HepG2 (cell line): ENCODE results near the gene ZBTB21. TPM values are rescaled to one million over a fixed set of nuclear protein-coding genes. Genes with fewer than 3 reads are reported as not detected.
A peak's percentile ranks its signal among the peaks of the same experiment; 100 is the strongest.

ENCODE experiments used
- ARID4A ChIP-seq: sonication (generic); formaldehyde crosslinking; IDR thresholded peaks from 2 replicates; pipeline ENCODE4 v1.5.0; 2020; ENCODE audit warnings: mild to moderate bottlenecking, missing genetic modification reagents, borderline replicate concordance
- ATF5 ChIP-seq: sonication (generic); formaldehyde crosslinking; IDR thresholded peaks from 2 replicates; pipeline ENCODE4 v1.4.0; 2020; ENCODE audit warnings: mild to moderate bottlenecking, low read depth, missing genetic modification reagents
- BCL6 ChIP-seq: IDR thresholded peaks from 2 replicates; pipeline ENCODE4 v1.6.1; 2016; ENCODE audit warnings: missing genetic modification reagents, missing compliant biosample characterization
- CHCHD3 ChIP-seq: sonication (generic); formaldehyde crosslinking; IDR thresholded peaks from 2 replicates; pipeline ENCODE4 v1.8.0; 2022; ENCODE audit warnings: mild to moderate bottlenecking, missing genetic modification reagents, moderate library complexity
- DR1 ChIP-seq: sonication (generic); formaldehyde crosslinking; IDR thresholded peaks from 2 replicates; pipeline ENCODE4 v1.8.0; 2021; ENCODE audit warnings: mild to moderate bottlenecking, missing genetic modification reagents, inconsistent platforms
- GMEB2 ChIP-seq: IDR thresholded peaks from 2 replicates; pipeline ENCODE4 v1.6.1; 2016; ENCODE audit warnings: missing biosample characterization, missing genetic modification reagents, low read depth
- HMGXB4 ChIP-seq, 2 experiments: sonication (generic) in 1 of 2; formaldehyde crosslinking in 1 of 2; IDR thresholded peaks; 2 replicates each; pipeline versions ENCODE4 v1.4.0 to v1.6.1; 2018 to 2020; ENCODE audit warnings: missing genetic modification reagents in 2 of 2, borderline replicate concordance in 1 of 2, low read depth in 1 of 2, mild to moderate bottlenecking in 1 of 2, missing biosample characterization in 1 of 2
- MIXL1 ChIP-seq: IDR thresholded peaks from 2 replicates; pipeline ENCODE4 v1.6.1; 2016
- NFKBIZ ChIP-seq: IDR thresholded peaks from 2 replicates; pipeline ENCODE4 v1.6.1; 2018; ENCODE audit warnings: missing genetic modification reagents, missing compliant biosample characterization
- SALL1 ChIP-seq: sonication (generic); formaldehyde crosslinking; IDR thresholded peaks from 2 replicates; pipeline ENCODE4 v1.8.0; 2022; ENCODE audit warnings: mild to moderate bottlenecking, missing genetic modification reagents
- SCMH1 ChIP-seq: sonication (generic); formaldehyde crosslinking; IDR thresholded peaks from 2 replicates; pipeline ENCODE4 v1.9.0; 2021; ENCODE audit warnings: missing genetic modification reagents, mild to moderate bottlenecking, borderline replicate concordance
- SIX4 ChIP-seq: sonication (generic); formaldehyde crosslinking; IDR thresholded peaks from 2 replicates; pipeline ENCODE4 v1.4.0; 2020; ENCODE audit warnings: missing genetic modification reagents
- SMAD1 ChIP-seq: sonication (generic); formaldehyde crosslinking; IDR thresholded peaks from 2 replicates; pipeline ENCODE4 v1.4.0; 2020; ENCODE audit warnings: missing genetic modification reagents, low read depth, mild to moderate bottlenecking, borderline replicate concordance
- SRY ChIP-seq: sonication (generic); formaldehyde crosslinking; IDR thresholded peaks from 2 replicates; pipeline ENCODE4 v1.8.0; 2022; ENCODE audit warnings: mild to moderate bottlenecking, missing genetic modification reagents
- ZNF556 ChIP-seq: sonication (generic); formaldehyde crosslinking; IDR thresholded peaks from 2 replicates; pipeline ENCODE4 v1.4.0; 2020; ENCODE audit warnings: mild to moderate bottlenecking, missing genetic modification reagents, borderline replicate concordance
- ZNF569 ChIP-seq: sonication (generic); formaldehyde crosslinking; IDR thresholded peaks from 2 replicates; pipeline ENCODE4 v1.5.0; 2020; ENCODE audit warnings: mild to moderate bottlenecking, missing genetic modification reagents, moderate library complexity, borderline replicate concordance
- polyA plus RNA-seq, 8 experiments: library from polyadenylated mRNA; depleted of rRNA in 3 of 8; stranded (reverse) in 7 of 8; unstranded in 1 of 8; fragments of >200 nt; fragmentation: Illumina TruSeq in 4 of 8; extraction: Trizol in 4 of 8; gene quantifications; 2 replicates each; pipeline versions ENCODE4 v1.2.1 to v1.2.3, GENCODE V29; 2011 to 2016; ENCODE audit warnings: low read depth in 4 of 8, missing spikeins in 1 of 8, mixed read lengths in 1 of 8; ENCODE audit not compliant: insufficient read depth in 1 of 8
- total RNA-seq, 5 experiments: library from RNA; depleted of rRNA; stranded (reverse); fragments of >200 nt; fragmentation: Illumina TruSeq; extraction: Trizol; gene quantifications; 2 replicates each; pipeline ENCODE4 v1.2.3, GENCODE V29; 2016; ENCODE audit warnings: low read depth in 1 of 5
- TF ChIP-seq, protein P1 (sequence below): IDR thresholded peaks from 2 replicates; pipeline ENCODE4 v1.6.1; 2016; ENCODE audit warnings: mild to moderate bottlenecking, missing biosample characterization, missing genetic modification reagents

Gene ZBTB21
- total and polyA plus RNA-seq, 2 of the 13 experiments (the other 11 are each of a cell fraction or from before 2014, with no cell fraction given): 4.5 to 6.1 TPM

DNA sequence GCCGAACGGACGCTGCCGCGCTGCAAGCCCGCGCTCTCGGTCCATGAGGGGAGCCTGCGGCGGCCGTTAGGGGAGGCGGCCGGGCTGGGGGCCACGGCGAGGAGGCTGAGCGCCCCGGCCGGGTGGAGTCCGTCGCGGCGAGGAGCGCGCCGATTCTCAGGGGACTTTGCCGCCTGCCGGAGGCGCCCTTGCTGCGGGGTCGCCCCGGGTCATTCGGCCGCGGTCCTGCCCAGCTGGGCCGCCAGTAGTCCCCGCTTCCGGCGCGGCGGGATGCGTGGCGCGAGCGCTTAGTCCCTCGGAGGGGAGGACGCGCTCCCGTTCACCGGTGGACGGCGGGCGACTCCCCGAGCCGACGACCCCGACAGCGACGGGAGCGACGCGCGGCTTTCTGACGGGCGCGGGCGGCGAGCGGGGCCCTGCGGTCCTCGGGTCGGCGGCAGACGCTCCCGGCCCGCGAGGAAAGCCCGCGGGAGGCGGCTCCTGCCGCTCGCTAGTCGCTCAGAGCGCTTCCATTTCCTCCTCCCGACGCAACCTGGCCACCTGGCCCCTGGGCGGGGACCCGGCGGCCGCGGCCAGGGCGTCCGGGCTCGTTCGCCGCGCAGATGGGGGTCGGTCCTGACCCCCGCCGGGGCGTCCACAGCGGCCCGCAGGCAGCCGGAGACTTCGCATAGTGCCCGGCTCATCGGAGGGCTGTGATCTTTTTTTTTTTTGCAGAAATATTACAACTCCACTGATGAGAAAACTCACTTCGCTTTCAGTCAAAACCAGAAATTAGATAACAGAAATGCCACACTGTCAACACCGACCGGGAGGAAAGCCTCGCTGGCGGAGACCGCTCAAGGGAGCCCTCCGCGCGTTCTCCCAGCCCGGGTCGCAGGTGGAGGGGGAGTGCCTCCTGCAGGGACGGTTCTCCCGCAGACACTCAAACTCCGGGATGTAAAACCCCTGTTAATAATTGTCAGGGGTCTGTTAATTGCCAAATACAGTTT lies 641 bp upstream of the ZBTB21 start (continued):
- TF ChIP-seq ARID4A (CRISPR knock-in tag) (peak; percentile 74), SRY (no peak), GMEB2 (CRISPR knock-in tag) (no peak), ATF5 (no peak), ZNF569 (CRISPR knock-in tag) (no peak), SMAD1 (CRISPR knock-in tag) (no peak), SALL1 (CRISPR knock-in tag) (peak; percentile 7), DR1 (peak; percentile 21; the same call in 1 of the 2 replicates), MIXL1 (no peak), BCL6 (CRISPR knock-in tag) (no peak), NFKBIZ (CRISPR knock-in tag) (0 out of 2 replicates have a peak, but pooled peaks have one; percentile 6), CHCHD3 (CRISPR knock-in tag) (0 out of 2 replicates have a peak, but pooled peaks have one; percentile 63), SIX4 (CRISPR knock-in tag) (no peak), ZNF556 (CRISPR knock-in tag) (0 out of 2 replicates have a peak, but pooled peaks have one; percentile 35), HMGXB4 (CRISPR knock-in tag; IDR thresholded peaks at IDR 0.05; ENCODE audit: borderline replicate concordance in 1 of 2, low read depth in 1 of 2) (peak in 1 of 2 experiments; percentile 56; a peak in 2 of 4 replicates), SCMH1 (CRISPR knock-in tag) (no peak)
- TF ChIP-seq, protein P1, sequence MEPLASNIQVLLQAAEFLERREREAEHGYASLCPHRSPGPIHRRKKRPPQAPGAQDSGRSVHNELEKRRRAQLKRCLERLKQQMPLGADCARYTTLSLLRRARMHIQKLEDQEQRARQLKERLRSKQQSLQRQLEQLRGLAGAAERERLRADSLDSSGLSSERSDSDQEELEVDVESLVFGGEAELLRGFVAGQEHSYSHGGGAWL (CRISPR knock-in tag): no peak
